ENCODE results near the gene NBPF26. TPM values are rescaled to one million over a fixed set of nuclear protein-coding genes. Genes with fewer than 3 reads are reported as not detected.
A peak's percentile ranks its signal among the peaks of the same experiment; 100 is the strongest.
"Not testable (repeated sequence)": the region's sequence is repeated elsewhere in the genome, so short reads cannot be mapped to it uniquely, and the experiment has no call there.

Gene NBPF26
- 14.9 and 32.5 TPM in 2 replicates for total RNA-seq (ENCODE audit: low replicate concordance)

DNA sequence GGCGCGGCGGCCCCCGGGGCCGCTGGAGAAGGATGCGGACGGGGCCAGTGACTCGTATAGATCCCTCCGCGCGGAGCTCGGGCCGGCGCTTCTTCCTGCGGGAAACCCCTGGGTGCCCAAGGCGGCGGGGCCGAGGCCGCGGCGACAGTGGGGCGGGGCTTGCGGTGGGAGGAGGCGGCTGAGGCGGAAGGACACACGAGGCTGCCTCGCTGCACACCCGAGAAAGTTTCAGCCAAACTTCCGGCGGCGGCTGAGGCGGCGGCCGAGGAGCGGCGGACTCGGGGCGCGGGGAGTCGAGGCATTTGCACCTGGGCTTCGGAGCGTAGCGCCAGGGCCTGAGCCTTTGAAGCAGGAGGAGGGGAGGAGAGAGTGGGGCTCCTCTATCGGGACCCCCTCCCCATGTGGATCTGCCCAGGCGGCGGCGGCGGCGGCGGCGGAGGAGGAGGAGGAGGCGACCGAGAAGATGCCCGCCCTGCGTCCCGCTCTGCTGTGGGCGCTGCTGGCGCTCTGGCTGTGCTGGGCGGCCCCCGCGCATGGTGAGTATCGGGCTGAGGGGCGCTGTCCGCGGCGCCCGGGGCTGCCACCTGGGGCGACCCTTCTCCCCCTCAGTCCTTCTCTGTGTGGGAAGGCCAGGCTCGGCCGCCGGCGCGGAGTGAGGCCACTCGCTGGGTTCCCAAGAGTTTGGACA lies at the start of gene NBPF26:
TSS of gene NBPF26 (plus strand) at position 231 of the 688 bp plus-strand sequence.
- not testable (repeated sequence) for H3K4me3 ChIP-seq (ENCODE audit: low read depth, low read length)

DNA sequence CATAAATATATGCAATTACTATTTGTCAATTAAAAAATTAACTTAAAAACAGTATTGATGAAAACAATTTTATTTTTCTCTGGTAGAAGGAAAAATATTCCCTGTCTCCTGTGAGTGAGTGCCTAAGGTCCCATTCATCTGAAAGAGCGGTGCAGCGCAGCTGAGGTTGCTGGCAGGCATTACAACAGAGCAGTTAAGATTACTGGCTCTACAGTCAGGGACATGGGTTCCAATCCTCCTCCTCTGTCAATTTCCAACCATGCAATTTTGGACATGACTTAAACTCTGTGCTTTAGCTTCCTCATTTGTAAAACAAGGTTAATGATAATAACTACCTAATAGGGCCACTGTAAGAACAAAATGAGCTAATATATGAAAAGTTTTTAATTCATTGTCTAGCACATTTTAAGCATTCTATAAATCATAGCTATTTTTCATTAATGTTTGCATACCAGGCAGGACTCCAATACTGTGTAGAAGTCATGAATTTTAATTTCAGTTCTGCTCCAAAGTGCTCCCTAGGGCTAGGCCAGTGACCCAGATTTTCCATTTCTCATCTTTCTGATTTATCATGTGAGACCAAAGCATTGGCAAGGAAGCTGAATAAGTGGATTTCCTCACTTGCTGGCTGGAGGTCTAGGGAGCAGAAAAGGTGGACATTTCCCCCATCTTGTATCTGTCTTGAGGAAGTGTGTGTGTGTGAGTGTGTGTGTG lies 43.5 kb upstream of the NBPF26 start:
- not testable (repeated sequence) for H3K4me3 ChIP-seq (ENCODE audit: low read depth, low read length); DNase-seq (ENCODE audit: low read depth)

More for the DNA sequence above, at the start of gene NBPF26:
- not testable (repeated sequence) for DNase-seq (ENCODE audit: low read depth)

DNA sequence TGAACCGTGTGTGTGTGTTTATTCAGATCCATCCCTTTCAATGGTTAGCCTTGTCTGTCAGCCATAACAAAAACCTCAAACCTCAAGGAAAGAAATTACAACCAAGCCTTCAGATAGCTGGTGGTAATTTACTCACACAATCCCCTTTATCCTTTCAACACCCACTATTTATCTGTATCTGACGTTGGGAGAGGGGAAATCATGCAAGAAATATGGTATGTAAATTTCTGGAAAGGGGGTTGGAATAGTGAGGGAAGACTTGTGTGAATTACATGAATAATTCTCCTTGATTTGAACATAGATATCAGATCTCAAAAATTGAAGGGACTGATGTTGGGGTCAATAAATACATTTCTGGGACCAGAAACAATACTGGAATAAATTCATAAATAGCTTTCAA lies 42.8 kb upstream of the NBPF26 start:
- DNase-seq (ENCODE audit: low read depth): not testable (repeated sequence)

DNA sequence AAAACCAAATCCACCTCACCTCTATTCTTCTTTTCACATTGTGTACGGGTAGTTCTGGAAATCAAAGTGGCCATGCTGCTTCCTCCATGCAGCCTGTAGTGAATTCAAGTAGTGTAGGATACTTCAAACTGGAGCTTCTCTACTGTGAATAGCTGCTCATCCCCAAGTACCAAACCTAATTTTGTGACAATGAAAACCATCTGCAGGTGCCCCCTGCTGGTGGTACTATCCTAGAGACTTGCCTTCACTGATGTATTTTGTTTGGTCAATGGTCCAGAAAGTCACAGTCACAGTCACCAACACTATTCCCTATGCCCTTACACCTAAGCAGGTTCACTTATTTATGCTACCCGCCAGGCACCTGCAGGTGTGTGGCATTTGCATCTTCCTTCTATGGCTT lies 39.3 kb upstream of the NBPF26 start:
- H3K4me3 ChIP-seq (ENCODE audit: low read depth, low read length); DNase-seq (ENCODE audit: low read depth): not testable (repeated sequence)

More for the DNA sequence above, 42.8 kb upstream of the NBPF26 start:
- H3K4me3 ChIP-seq (ENCODE audit: low read depth, low read length): not testable (repeated sequence)

DNA sequence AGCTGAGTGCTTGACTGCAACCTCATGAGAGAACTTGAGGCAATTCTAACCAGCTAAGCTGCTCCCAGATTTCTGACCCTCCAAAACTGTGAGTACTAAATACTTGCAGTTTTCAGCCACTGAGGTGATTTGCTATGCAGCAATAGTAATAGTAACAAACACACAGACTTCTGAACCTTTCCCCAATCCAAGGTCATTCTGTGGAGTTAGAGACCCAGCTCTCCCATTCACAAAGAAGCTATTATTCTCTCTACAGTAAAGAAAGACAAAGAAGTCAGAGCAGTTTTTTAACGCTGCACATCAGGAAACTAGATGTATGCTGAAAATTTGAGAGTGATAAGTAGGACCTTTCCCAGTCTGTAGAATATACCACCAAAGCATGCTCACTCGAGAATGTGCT lies 38.1 kb upstream of the NBPF26 start:
- not testable (repeated sequence) for H3K4me3 ChIP-seq (ENCODE audit: low read depth, low read length); DNase-seq (ENCODE audit: low read depth)

DNA sequence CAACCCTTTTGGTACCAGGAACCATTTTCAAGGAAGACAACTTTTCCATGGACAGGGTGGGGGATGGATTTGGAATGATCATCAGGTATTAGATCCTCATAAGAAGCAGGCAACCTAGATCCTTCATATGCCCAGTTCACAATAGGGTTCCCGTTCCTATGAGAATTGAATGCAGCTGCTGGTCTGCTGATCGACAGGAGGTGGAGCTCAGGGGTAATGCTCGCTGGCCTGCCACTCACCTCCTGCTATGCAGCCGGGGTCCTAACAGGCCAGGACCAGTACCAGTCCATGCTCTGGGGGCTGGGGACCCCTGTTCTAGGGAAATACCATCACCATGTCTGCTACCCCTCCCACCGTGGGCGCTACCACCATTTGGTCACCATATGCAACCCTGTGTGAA lies 36.5 kb upstream of the NBPF26 start:
- DNase-seq (ENCODE audit: low read depth); H3K4me3 ChIP-seq (ENCODE audit: low read depth, low read length): not testable (repeated sequence)

DNA sequence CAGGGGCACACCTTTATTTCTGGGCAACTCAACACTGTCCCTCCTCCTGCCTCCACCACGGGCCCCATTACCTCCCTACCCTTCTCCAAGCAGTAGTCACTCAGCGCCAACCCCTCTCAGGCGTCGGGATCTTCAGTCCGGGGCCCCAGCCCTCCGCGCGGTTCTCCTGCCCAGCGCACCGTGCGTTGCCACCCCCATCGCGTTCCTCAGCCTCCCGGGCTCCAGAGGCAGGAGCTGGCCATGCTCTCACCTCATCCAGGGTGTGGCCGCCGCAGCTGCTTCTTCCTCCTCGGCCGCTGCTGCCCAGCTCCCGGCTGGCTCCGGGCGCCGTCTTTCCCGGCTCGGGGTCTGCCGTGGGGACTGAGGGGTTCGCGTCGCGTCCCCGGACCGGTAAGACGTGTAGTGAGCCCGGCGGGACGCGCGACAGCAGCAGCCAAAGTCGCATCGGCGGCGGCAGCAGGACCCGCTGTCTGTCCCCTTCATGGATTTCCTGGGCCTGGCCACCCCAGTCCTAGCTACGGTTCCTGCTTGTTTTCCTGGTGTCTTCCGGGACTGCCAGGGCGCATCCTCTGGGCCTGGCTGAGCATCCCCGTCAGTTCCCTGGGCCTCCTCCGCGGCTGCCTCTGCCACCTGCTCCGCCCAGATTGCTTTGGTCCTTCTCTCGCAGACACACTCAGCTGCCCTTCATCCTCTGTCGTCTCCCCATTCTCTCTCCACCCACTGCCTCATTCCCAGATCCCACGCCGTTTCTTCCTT lies 22.8 kb upstream of the NBPF26 start:
- peak overlapping the region; percentile 35 for H3K4me3 ChIP-seq (ENCODE audit: low read depth, low read length)
- DNase-seq (ENCODE audit: low read depth): not testable (repeated sequence)

DNA sequence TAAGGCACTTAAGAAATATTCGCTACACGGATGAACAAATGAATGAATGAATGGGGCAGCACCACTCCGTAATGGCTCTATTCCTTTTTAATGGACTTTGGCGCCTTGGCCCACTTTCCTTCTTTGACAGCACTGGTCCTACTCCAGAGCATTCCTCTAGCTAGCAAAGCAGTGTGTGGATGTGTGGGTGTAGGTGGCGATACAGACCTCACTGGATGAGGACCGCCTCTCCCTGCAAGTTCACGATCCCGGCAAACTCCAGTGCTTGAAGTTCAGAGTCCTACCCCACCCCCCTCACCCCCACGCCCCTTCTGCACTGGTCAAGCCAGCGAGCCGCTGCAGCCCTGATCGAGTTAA lies 409 bp upstream of the NBPF26 start:
- not testable (repeated sequence) for DNase-seq (ENCODE audit: low read depth); H3K4me3 ChIP-seq (ENCODE audit: low read depth, low read length)

DNA sequence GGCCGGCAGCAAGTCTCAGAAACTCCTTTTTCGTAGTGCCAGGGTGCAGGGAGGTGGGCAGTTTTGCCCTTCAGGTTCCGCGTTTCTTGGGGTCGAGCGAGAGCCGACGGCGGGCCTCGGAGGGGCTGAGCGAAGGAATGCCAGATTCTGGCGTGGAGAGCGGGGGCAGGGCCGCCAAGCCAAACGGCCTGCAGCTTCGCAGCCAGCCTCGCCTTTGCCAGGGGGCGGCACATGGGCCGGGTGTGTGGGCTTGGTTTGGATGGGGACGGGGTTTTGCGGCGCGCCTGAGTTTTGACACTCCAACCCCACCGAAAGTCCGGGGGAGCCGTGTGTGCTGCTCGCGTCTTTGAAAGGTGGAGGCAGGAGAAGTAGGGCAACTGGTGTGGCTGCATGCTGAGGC lies 762 bp downstream of the NBPF26 start:
- not testable (repeated sequence) for H3K4me3 ChIP-seq (ENCODE audit: low read depth, low read length); DNase-seq (ENCODE audit: low read depth)

DNA sequence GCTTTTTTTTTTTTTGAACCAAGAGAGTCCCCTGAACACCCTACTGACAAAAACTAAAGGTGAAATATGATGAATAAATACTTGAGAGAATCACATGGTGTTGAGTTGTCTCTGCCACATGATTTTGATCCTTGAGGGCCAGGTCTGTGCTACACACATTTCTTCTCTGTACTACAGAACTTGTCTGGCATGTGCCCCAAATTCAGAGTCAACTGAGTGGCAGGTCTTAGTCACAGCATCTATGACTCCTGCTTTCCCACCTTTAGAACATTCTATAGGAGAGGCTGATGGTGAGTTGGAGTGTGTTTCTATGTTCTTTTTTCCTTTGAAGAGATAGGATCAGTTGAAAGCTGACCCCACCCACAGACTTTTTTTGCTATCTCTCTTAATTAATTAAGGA lies 5.1 kb downstream of the NBPF26 start:
- not testable (repeated sequence) for H3K4me3 ChIP-seq (ENCODE audit: low read depth, low read length); DNase-seq (ENCODE audit: low read depth)

DNA sequence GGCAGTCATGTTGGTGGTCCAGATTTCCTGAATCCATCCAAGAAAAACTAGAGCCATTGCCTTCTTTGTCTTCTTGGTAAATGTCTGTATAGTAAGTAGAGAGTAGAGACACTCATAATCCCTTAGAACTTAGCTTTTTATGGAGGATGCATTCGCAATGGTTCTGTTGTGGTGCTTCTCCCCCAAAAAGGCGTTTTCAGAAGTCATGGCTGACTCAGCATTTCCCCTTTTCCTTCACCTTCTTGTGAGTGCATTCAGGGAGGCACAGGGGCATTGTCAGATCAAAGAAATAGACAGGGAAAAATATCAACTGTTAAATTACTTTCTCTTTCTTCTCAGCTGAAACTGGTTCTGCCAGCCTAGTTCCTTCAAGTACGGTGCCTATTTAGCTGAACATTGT lies 45.3 kb downstream of the NBPF26 start:
- DNase-seq (ENCODE audit: low read depth); H3K4me3 ChIP-seq (ENCODE audit: low read depth, low read length): not testable (repeated sequence)

DNA sequence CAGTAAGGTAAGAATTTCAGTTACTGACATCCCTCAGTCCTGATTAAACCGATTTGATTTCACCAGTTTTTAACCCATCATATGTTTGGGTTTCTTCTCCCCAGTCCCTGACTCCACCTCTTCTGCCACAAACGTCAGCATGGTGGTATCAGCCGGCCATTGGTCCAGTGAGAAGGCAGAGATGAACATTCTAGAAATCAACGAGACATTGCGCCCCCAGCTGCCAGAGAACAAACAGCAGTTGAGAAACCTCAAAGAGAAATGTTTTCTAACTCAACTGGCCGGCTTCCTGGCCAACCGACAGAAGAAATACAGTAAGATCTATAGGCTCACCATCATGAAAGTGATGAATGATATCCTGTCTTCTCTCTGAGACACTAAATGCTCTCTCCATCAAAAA lies 81.7 kb downstream of the NBPF26 start:
- H3K4me3 ChIP-seq (ENCODE audit: low read depth, low read length); DNase-seq (ENCODE audit: low read depth): not testable (repeated sequence)

DNA sequence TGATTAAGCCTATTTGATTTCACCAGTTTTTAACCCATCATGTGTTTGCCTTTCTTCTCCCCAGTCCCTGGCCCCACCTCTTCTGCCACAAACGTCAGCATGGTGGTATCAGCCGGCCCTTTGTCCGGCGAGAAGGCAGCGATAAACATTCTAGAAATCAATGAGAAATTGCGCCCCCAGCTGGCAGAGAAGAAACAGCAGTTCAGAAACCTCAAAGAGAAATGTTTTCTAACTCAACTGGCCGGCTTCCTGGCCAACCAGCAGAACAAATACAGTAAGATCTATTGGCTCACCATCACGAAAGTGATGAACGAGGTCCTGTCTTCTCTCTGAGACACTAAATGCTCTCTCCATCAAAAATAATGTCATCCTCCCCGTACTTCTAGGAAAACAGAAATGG lies 88.1 kb downstream of the NBPF26 start:
- not testable (repeated sequence) for DNase-seq (ENCODE audit: low read depth); H3K4me3 ChIP-seq (ENCODE audit: low read depth, low read length)

DNA sequence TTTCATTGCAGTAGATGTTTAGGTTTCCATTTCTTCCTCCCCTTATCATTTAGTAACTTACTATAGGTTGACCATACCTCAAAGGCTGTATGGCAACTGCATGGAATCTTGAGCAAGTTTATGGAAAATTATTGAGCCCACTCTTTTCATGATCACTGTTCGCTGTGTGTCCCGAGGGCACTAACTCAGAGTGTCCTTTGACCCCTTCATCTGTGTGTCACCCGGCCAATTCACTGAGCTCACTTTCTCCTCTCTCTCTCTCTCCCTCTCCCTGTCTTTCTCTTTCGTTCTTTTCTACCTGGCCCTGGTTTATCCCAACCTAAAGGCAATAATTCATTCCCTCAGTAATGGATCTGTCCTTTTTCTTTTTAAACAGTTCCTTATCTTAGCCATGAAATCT lies 101.3 kb downstream of the NBPF26 start:
- not testable (repeated sequence) for H3K4me3 ChIP-seq (ENCODE audit: low read depth, low read length); DNase-seq (ENCODE audit: low read depth)

DNA sequence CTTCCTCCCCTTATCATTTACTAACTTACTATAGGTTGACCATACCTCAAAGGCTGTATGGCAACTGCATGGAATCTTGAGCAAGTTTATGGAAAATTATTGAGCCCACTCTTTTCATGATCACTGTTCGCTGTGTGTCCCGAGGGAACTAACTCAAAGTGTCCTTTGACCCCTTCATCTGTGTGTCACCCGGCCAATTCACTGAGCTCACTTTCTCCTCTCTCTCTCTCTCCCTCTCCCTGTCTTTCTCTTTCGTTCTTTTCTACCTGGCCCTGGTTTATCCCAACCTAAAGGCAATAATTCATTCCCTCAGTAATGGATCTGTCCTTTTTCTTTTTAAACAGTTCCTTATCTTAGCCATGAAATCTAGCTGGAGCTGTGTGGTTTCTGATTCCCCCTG lies 102.9 kb downstream of the NBPF26 start:
- not testable (repeated sequence) for H3K4me3 ChIP-seq (ENCODE audit: low read depth, low read length); DNase-seq (ENCODE audit: low read depth)

DNA sequence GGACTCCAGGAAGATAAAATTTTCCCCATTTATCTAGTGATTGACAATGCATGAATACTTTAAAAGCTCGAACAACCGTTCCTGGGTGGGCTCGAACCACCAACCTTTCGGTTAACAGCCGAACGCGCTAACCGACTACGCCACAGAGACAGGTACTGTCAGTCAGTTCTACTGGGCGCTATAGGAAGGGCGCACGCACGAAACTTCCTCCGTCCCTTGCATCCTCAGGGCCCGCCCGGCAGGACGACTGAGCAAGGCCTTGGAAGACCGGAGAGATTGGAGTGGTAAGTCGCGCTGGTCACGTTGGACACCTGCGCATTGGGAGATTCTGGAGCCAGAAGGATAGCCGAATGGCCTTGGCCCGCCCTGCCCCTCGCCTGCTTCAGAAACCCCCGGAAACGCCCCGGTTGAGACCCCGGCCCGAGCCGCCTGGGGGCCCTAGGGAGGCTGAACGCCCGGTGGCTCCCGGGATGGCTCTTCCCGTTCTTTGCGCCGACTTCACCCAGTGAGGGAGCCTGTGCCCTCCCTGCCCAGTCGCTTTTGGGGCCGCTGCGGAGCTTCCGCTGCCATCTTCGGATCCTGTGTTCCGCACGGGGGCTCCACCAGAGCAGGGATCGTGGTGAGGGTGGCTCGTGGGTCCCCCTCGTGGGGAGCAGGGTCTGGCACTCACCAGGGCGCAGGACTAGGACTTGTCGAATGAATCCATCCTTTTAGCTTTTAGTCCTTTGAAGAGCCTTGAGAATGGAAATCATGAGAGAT lies 120.6 kb downstream of the NBPF26 start:
- not testable (repeated sequence) for DNase-seq (ENCODE audit: low read depth); H3K4me3 ChIP-seq (ENCODE audit: low read depth, low read length)

DNA sequence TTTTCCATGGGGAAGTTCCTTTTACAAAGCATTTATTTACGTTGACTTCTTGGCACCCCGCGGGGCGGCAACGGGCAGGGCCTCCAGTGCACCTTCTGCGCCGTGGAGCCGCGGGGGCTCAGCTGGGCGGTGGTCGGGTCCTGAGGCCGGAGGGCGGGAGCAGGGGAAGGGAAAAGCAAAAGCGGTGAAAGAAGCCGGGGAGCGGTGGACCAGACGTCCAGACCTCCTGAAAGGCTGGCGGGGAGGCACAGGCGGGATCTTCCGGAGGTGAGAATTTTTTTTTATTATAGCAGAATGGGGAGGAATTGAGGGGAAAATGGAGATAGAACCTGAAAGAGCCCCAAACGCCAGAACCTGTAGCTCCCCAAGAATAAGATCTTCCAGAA lies 121.2 kb downstream of the NBPF26 start:
- H3K4me3 ChIP-seq (ENCODE audit: low read depth, low read length); DNase-seq (ENCODE audit: low read depth): not testable (repeated sequence)

DNA sequence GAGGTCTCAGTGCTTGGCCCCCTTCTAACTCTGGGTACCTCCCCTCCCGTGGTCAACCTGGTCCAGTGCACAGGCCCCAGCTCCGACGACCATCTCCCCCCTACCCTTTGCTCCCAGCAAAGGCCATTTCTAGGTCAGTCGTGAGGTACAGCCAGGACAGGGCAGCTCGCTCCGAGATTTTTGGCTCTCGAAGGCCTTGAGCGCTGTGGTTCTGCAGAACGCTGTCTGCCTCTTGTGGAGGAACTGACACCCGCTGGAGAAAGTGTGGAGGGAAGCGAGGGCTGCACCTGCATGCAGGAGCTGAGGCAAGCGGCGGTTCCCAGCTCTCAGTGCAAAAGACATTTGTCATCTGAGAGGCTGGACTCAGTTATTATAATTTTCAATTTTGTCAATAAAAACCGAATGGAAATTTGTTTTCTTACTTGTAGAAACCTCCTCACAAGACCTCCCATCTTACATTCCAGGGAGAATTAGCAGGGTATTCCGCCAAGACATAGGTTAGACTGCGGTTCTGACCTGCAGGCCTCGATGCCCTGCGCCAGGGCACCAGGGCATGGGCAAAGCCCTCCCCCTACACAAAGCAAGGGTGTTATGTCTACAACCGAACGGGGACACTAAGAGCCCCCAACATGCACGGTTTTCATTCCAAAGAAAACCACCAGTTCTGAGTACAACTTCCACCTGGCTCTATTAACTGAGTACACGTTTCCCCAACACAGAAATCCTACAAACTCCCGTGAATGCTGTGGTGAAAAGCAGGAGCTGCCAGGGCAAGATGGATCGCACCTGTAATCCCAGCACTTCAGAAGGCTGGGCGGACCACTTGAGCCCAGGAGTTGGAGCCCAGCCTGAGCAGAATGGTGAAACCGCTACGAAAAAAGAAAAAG lies 125.9 kb downstream of the NBPF26 start:
- H3K4me3 ChIP-seq (ENCODE audit: low read depth, low read length); DNase-seq (ENCODE audit: low read depth): not testable (repeated sequence)

All from fibroblast of the aortic adventitia (primary cell).